Liver (tissue), 9 donors: ENCODE results near the gene CXXC5. TPM values are rescaled to one million over a fixed set of nuclear protein-coding genes. Genes with fewer than 3 reads are reported as not detected.

Experiments
- DNase-seq: peaks from one replicate; pipeline ENCODE4 v3.0.0-alpha.2; 2017; ENCODE audit warnings: low spot score
- H3K27ac ChIP-seq, 2 donors: one replicate each; pipeline ENCODE4 v1.7.0; 2013; ENCODE audit warnings: inconsistent platforms in 2 of 2, low read length in 2 of 2, control low read depth in 1 of 2, low read depth in 1 of 2, mild to moderate bottlenecking in 1 of 2
- H3K27me3 ChIP-seq, 4 donors: one replicate each; pipeline versions ENCODE4 v1.6.1 to v1.7.0; 2013; ENCODE audit warnings: low read length in 3 of 4, inconsistent platforms in 1 of 4, mild to moderate bottlenecking in 1 of 4, moderate library complexity in 1 of 4; ENCODE audit not compliant: control insufficient read depth in 4 of 4, insufficient read depth in 4 of 4
- H3K36me3 ChIP-seq, 4 donors: one replicate each; pipeline versions ENCODE4 v1.6.1 to v1.7.0; 2013; ENCODE audit warnings: low read length in 3 of 4, mild to moderate bottlenecking in 3 of 4, low read depth in 1 of 4, moderate library complexity in 1 of 4; ENCODE audit not compliant: control insufficient read depth in 4 of 4, insufficient read depth in 3 of 4
- H3K4me1 ChIP-seq, 4 donors: one replicate each; pipeline versions ENCODE4 v1.6.1 to v1.7.0; 2013; ENCODE audit warnings: low read length in 3 of 4, mild to moderate bottlenecking in 3 of 4, moderate library complexity in 1 of 4; ENCODE audit not compliant: control insufficient read depth in 4 of 4, insufficient read depth in 4 of 4
- H3K4me3 ChIP-seq, 3 donors: one replicate each; pipeline versions ENCODE4 v1.6.1 to v1.7.0; 2013; ENCODE audit warnings: low read length in 3 of 3, control low read depth in 1 of 3, low read depth in 1 of 3, mild to moderate bottlenecking in 1 of 3
- H3K9ac ChIP-seq, 2 donors: one replicate each; pipeline ENCODE4 v1.7.0; 2013; ENCODE audit warnings: low read length in 2 of 2, mild to moderate bottlenecking in 2 of 2, moderate library complexity in 2 of 2, control low read depth in 1 of 2, low read depth in 1 of 2
- H3K9me3 ChIP-seq, 4 donors: one replicate each; pipeline versions ENCODE4 v1.6.1 to v1.7.0; 2013; ENCODE audit warnings: low read length in 3 of 4; ENCODE audit not compliant: control insufficient read depth in 4 of 4
- CTCF ChIP-seq: fragments of 150-350 bp; IDR thresholded peaks from 2 replicates; pipeline ENCODE4 v1.5.1; 2017; ENCODE audit warnings: improper control_type of control experiment, low read depth, low read length; ENCODE audit not compliant: missing input control
- EGR1 ChIP-seq, 2 donors: IDR thresholded peaks; 2 replicates each; pipeline ENCODE4 v1.6.1; 2016 to 2018; ENCODE audit warnings: antibody characterized with exemption in 2 of 2, low read depth in 2 of 2
- FOXA1 ChIP-seq: IDR thresholded peaks from 2 replicates; pipeline ENCODE4 v1.6.1; 2016; ENCODE audit warnings: antibody characterized with exemption
- FOXA2 ChIP-seq: IDR thresholded peaks from 2 replicates; pipeline ENCODE4 v1.6.1; 2016; ENCODE audit warnings: antibody characterized with exemption
- GABPA ChIP-seq, 2 donors: IDR thresholded peaks in 1 of 2; conservative IDR thresholded peaks in 1 of 2; 2 replicates each; pipeline ENCODE4 v1.6.1; 2016; ENCODE audit warnings: antibody characterized with exemption in 2 of 2, mild to moderate bottlenecking in 1 of 2, moderate library complexity in 1 of 2
- HNF4A ChIP-seq, 2 donors: conservative IDR thresholded peaks; 2 replicates each; pipeline ENCODE4 v1.6.1; 2016; ENCODE audit warnings: antibody characterized with exemption in 2 of 2, mild to moderate bottlenecking in 2 of 2
- HNF4G ChIP-seq: IDR thresholded peaks from 2 replicates; pipeline ENCODE4 v1.6.1; 2016; ENCODE audit warnings: antibody characterized with exemption
- JUND ChIP-seq, 2 donors: IDR thresholded peaks; 2 replicates each; pipeline ENCODE4 v1.6.1; 2016; ENCODE audit warnings: antibody characterized with exemption in 2 of 2
- MAX ChIP-seq: IDR thresholded peaks from 2 replicates; pipeline ENCODE4 v1.6.1; 2016; ENCODE audit warnings: antibody characterized with exemption
- NR2F2 ChIP-seq: IDR thresholded peaks from 2 replicates; pipeline ENCODE4 v1.6.1; 2016; ENCODE audit warnings: antibody characterized with exemption
- RAD21 ChIP-seq, 2 donors: IDR thresholded peaks; 2 replicates each; pipeline ENCODE4 v1.6.1; 2016; ENCODE audit warnings: antibody characterized with exemption in 2 of 2, mild to moderate bottlenecking in 2 of 2
- REST ChIP-seq: IDR thresholded peaks from 2 replicates; pipeline ENCODE4 v1.6.1; 2016; ENCODE audit warnings: antibody characterized with exemption, mild to moderate bottlenecking
- RXRA ChIP-seq, 2 donors: IDR thresholded peaks; 2 replicates each; pipeline ENCODE4 v1.6.1; 2017 to 2018; ENCODE audit warnings: antibody characterized with exemption in 2 of 2, mild to moderate bottlenecking in 1 of 2
- SP1 ChIP-seq: IDR thresholded peaks from 2 replicates; pipeline ENCODE4 v1.6.1; 2018; ENCODE audit warnings: antibody characterized with exemption, mild to moderate bottlenecking
- YY1 ChIP-seq: IDR thresholded peaks from 2 replicates; pipeline ENCODE4 v1.6.1; 2016; ENCODE audit warnings: antibody characterized with exemption, mild to moderate bottlenecking
- ZBTB33 ChIP-seq: IDR thresholded peaks from 2 replicates; pipeline ENCODE4 v1.6.1; 2016; ENCODE audit warnings: antibody characterized with exemption
- WGBS: extraction: QIAGEN DNeasy Blood & Tissue Kit; methylation state at CpG from one replicate; pipeline ENCODE4 v1.1.7; 2013; 5-methylcytosine and 5-hydroxymethylcytosine counted together
- polyA plus RNA-seq, 2 donors: library from polyadenylated mRNA; stranded (reverse) in 1 of 2; unstranded in 1 of 2; fragments of 200-250 nt in 1 of 2; fragments of >200 nt in 1 of 2; fragmentation: Nextera tagmentation in 1 of 2; extraction: Ambion mirVana in 1 of 2; gene quantifications; one replicate each; pipeline versions ENCODE4 v1.2.1 to v1.2.3, GENCODE V29; 2013 to 2015
- total RNA-seq, 2 donors: library from RNA; depleted of rRNA; stranded (reverse); fragments of >200 nt; gene quantifications; one replicate each; pipeline ENCODE4 v1.2.3, GENCODE V29; 2014
- donor health status: healthy.
- donor health status: healthy.
- donor health status: healthy.
- donor health status: healthy.
- donor health status: healthy.

Gene CXXC5
- total and polyA plus RNA-seq, 4 donors, result 40.6 to 78.6 (median 64.5) TPM

GRCh38 chr5:139671096-139671841 is 23.1 kb downstream of the CXXC5 start:
- no peak for TF ChIP-seq SP1
- no peak for TF ChIP-seq HNF4G
- no peak for TF ChIP-seq REST
- no peak for TF ChIP-seq CTCF
- TF ChIP-seq RAD21 (IDR thresholded peaks at IDR 0.05), result no peak
- TF ChIP-seq FOXA1, result no peak
- no peak for TF ChIP-seq ZBTB33
- TF ChIP-seq MAX, result no peak
- TF ChIP-seq JUND (IDR thresholded peaks at IDR 0.05), result no peak
- no peak for TF ChIP-seq GABPA (IDR thresholded peaks at IDR 0.05 in 1 of 2, conservative IDR thresholded peaks at IDR 0.05 in 1 of 2)
- TF ChIP-seq EGR1 (IDR thresholded peaks at IDR 0.05; ENCODE audit: low read depth in 2 of 2), result no peak
- TF ChIP-seq YY1, result no peak
- TF ChIP-seq HNF4A (conservative IDR thresholded peaks at IDR 0.05), result no peak
- no peak for TF ChIP-seq RXRA (IDR thresholded peaks at IDR 0.05)
- TF ChIP-seq FOXA2, result no peak
- no peak for TF ChIP-seq NR2F2
- WGBS, result 50% methylated on average over 20 of the region's 20 CpGs
- no peak overlapping the region for H3K9ac ChIP-seq
- H3K4me1 ChIP-seq, result peaks cover 50 to 92% (median 86%) of the 10 kb centered on the region in 4 donors
- no peaks in the 10 kb centered on the region for H3K9me3 ChIP-seq
- H3K27ac ChIP-seq, result peak overlapping the region; percentile 13 to 38
- no peak overlapping the region for H3K4me3 ChIP-seq
- DNase-seq, result no peak
- no peaks in the 10 kb centered on the region for H3K36me3 ChIP-seq
- H3K27me3 ChIP-seq, result no peaks in the 10 kb centered on the region
